ENCODE results near the gene GDI2. TPM values are rescaled to one million over a fixed set of nuclear protein-coding genes. Genes with fewer than 3 reads are reported as not detected.

The GDI2 gene
- total RNA-seq, 1 donor from 2014 or later: 174 TPM

DNA sequence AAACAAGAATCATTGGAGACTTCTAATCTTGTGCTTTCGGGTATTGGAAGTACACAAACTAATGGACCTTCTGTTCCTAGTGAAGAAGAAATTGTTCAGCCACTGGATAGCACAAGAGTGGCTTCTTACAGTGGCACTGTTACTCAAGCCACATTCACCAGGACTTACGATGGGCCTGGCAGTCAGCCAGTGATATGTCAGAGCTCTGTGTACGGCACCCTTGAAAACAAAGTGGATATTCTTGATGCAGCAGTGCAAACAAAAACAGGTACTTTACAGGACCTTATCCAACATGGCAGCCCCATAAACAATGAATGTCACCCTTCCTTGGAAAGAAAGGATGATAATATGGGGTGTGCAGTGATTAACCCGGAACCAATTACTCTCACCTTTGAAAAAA lies 67.0 kb downstream of the GDI2 start:
- no peaks in the 10 kb centered on the region for H3K27me3 ChIP-seq
- no peak for TF ChIP-seq POLR2AphosphoS5 (IDR thresholded peaks at IDR 0.05; ENCODE audit: insufficient read depth in 1 of 2, low read depth in 1 of 2)
- no peak for TF ChIP-seq POLR2A (IDR thresholded peaks at IDR 0.05)
- DNase-seq (ENCODE audit: extremely low spot score in 2 of 2): no peak
- H3K4me3 ChIP-seq: no peak overlapping the region
- peaks cover 0 to 45% of the 10 kb centered on the region in 2 donors for H3K36me3 ChIP-seq
- H3K9me3 ChIP-seq: no peaks in the 10 kb centered on the region
- H3K27ac ChIP-seq: no peak overlapping the region
- H3K4me1 ChIP-seq: no peaks in the 10 kb centered on the region
- intact Hi-C loops (cut with DNase I): no loop called here

DNA sequence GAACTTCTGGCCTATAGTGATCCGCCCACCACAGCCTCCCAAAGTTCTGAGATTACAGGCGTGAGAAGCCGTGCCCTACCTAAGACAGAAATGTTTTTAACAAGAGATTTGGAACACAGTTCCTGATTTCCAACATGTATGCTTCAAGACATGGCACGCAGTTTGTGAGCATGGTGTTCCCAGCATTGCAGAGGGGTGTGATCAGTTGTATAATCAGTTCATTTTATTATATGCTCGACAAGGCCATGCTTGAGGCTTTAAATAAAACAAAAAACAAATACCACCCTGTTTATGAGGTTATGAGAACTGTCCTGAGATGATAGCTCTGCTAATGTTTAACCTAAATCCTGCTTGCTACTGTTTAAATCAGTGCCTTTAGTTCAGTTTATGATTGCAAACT lies 68.4 kb downstream of the GDI2 start:
- H3K27ac ChIP-seq: no peak overlapping the region
- no peak for DNase-seq (ENCODE audit: extremely low spot score in 2 of 2)
- TF ChIP-seq POLR2AphosphoS5 (IDR thresholded peaks at IDR 0.05; ENCODE audit: insufficient read depth in 1 of 2, low read depth in 1 of 2) (no peak), POLR2A (IDR thresholded peaks at IDR 0.05) (no peak)
- TF ChIP-seq, protein P1, sequence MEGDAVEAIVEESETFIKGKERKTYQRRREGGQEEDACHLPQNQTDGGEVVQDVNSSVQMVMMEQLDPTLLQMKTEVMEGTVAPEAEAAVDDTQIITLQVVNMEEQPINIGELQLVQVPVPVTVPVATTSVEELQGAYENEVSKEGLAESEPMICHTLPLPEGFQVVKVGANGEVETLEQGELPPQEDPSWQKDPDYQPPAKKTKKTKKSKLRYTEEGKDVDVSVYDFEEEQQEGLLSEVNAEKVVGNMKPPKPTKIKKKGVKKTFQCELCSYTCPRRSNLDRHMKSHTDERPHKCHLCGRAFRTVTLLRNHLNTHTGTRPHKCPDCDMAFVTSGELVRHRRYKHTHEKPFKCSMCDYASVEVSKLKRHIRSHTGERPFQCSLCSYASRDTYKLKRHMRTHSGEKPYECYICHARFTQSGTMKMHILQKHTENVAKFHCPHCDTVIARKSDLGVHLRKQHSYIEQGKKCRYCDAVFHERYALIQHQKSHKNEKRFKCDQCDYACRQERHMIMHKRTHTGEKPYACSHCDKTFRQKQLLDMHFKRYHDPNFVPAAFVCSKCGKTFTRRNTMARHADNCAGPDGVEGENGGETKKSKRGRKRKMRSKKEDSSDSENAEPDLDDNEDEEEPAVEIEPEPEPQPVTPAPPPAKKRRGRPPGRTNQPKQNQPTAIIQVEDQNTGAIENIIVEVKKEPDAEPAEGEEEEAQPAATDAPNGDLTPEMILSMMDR (IDR thresholded peaks at IDR 0.05): no peak
- H3K36me3 ChIP-seq: peaks cover 0 to 56% of the 10 kb centered on the region in 2 donors
- no peaks in the 10 kb centered on the region for H3K9me3 ChIP-seq
- H3K4me3 ChIP-seq: no peak overlapping the region
- intact Hi-C loops (cut with DNase I): no loop called here
- H3K4me1 ChIP-seq: no peaks in the 10 kb centered on the region
- no peaks in the 10 kb centered on the region for H3K27me3 ChIP-seq

DNA sequence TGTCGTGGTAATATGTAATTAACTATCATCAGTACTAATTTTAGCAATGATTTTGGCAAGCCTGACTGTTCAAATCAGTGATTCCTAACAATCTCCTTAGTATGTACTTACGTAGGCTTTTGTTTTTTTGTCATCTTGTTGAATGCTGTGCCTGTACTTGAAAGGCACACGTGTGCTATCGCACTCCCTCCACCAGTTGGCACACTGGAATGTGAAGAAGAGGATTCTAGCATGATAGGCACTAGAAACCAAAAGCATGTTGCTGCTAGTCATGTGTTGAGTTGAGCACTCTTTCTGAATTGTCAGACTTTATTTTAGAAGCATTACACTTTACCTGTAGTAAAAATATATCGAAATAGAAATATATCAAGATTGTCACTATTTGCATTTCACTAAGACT lies 69.5 kb downstream of the GDI2 start:
- TF ChIP-seq POLR2AphosphoS5 (IDR thresholded peaks at IDR 0.05; ENCODE audit: insufficient read depth in 1 of 2, low read depth in 1 of 2) (no peak), POLR2A (IDR thresholded peaks at IDR 0.05) (no peak)
- TF ChIP-seq, protein P1 (IDR thresholded peaks at IDR 0.05): no peak
- intact Hi-C loops (cut with DNase I): no loop called here

DNA sequence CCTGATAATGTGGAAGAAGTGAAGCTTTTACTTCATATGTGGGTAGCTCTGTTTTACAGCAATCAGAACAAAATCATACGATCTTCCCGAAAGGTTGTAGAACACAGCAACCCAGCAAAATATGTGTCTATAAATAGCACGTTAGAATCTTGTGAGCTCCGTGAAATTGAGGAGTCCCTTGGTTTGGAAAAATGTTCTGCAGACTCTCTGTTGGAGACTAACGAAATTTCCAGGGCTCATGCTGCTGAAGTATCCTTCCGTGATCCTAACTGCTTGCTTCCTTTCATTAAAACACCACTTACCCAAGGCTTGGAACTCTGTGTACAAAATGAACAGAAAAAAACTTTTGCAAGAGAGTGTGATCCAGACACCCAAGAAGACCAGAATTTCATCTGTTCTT lies 71.1 kb downstream of the GDI2 start:
- Histone ChIP-seq H3K36me3 (peaks cover 0 to 53% of the 10 kb centered on the region in 2 donors), H3K4me3 (no peak overlapping the region), H3K9me3 (no peaks in the 10 kb centered on the region), H3K4me1 (no peaks in the 10 kb centered on the region), H3K27ac (no peak overlapping the region), H3K27me3 (no peaks in the 10 kb centered on the region)
- no peak for DNase-seq (ENCODE audit: extremely low spot score in 2 of 2)
- intact Hi-C loops (cut with DNase I): no loop called here
- TF ChIP-seq, protein P1 (IDR thresholded peaks at IDR 0.05): no peak
- TF ChIP-seq POLR2A (IDR thresholded peaks at IDR 0.05) (no peak), POLR2AphosphoS5 (IDR thresholded peaks at IDR 0.05; ENCODE audit: insufficient read depth in 1 of 2, low read depth in 1 of 2) (no peak)

More for the DNA sequence above, 69.5 kb downstream of the GDI2 start:
- H3K36me3 ChIP-seq: peaks cover 0 to 60% of the 10 kb centered on the region in 2 donors
- no peak overlapping the region for H3K27ac ChIP-seq
- no peaks in the 10 kb centered on the region for H3K4me1 ChIP-seq
- no peaks in the 10 kb centered on the region for H3K27me3 ChIP-seq
- DNase-seq (ENCODE audit: extremely low spot score in 2 of 2): no peak
- no peak overlapping the region for H3K4me3 ChIP-seq
- no peaks in the 10 kb centered on the region for H3K9me3 ChIP-seq

DNA sequence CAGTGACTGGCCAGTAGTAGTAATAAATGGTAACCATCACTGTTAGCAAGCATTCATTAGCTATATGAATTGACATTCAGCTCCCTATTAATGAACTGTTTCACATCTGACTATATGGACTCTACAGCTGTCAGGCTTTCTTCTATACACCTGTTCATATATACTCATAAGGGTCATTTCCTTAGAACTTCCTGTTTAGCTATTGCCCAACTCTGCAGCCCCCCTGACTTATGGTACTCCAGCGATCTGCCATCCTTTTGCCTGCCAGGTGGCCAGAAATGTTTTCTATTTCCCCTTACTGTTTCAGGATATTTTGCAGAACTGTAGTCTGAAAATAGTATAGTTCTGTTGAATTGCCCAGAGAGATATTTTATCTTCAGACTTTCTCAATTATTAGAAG lies 72.0 kb downstream of the GDI2 start:
- no peak overlapping the region for H3K4me3 ChIP-seq
- DNase-seq (ENCODE audit: extremely low spot score in 2 of 2): no peak
- no peaks in the 10 kb centered on the region for H3K4me1 ChIP-seq
- H3K36me3 ChIP-seq: peaks cover 0 to 44% of the 10 kb centered on the region in 2 donors
- H3K27ac ChIP-seq: no peak overlapping the region
- intact Hi-C loops (cut with DNase I): no loop called here
- H3K9me3 ChIP-seq: no peaks in the 10 kb centered on the region
- TF ChIP-seq POLR2A (IDR thresholded peaks at IDR 0.05) (no peak), POLR2AphosphoS5 (IDR thresholded peaks at IDR 0.05; ENCODE audit: insufficient read depth in 1 of 2, low read depth in 1 of 2) (no peak)
- TF ChIP-seq, protein P1 (IDR thresholded peaks at IDR 0.05): no peak
- no peaks in the 10 kb centered on the region for H3K27me3 ChIP-seq
